Measurements from ENCODE around the gene NID2. TPM values are rescaled to one million over a fixed set of nuclear protein-coding genes. Genes with fewer than 3 reads are reported as not detected.

Gene NID2
- total and polyA plus RNA-seq, 10 donors: 0.33 to 10.8 (median 3.4) TPM

- no peaks in the 10 kb centered on the region for H3K9me3 ChIP-seq
- H3K27me3 ChIP-seq (replicated peaks in 1 of 7): no peaks in the 10 kb centered on the region
- H3K27ac ChIP-seq: no peak overlapping the region
- no peak overlapping the region for H3K4me3 ChIP-seq
- H3K4me1 ChIP-seq: peaks cover 0 to 15% (median 9%) of the 10 kb centered on the region in 6 donors
- no peaks in the 10 kb centered on the region for H3K36me3 ChIP-seq
- intact Hi-C loops (cut with DNase I; ENCODE audit: low total_unique reads): no loop called here
- no peak for TF ChIP-seq POLR2AphosphoS5 (IDR thresholded peaks at IDR 0.05)
- TF ChIP-seq POLR2A (IDR thresholded peaks at IDR 0.05): no peak
- no peak for TF ChIP-seq CTCF (IDR thresholded peaks at IDR 0.05 in 8 of 11, conservative IDR thresholded peaks at IDR 0.05 in 3 of 11)
- 87 to 93% (median 90%) methylated on average over 4 of the region's 4 CpGs for WGBS, 5 donors
- no peak for DNase-seq
Measured at GRCh38 chr14:52018252-52018651, 50.6 kb downstream of the NID2 start.

- H3K36me3 ChIP-seq: peaks cover 0 to 21% (median 13%) of the 10 kb centered on the region in 6 donors
- H3K27ac ChIP-seq: no peak overlapping the region
- no peak overlapping the region for H3K4me3 ChIP-seq
- peaks cover 0 to 3% (median 0%) of the 10 kb centered on the region in 6 donors for H3K4me1 ChIP-seq
- no peak for DNase-seq
- no peaks in the 10 kb centered on the region for H3K9me3 ChIP-seq
- 71 to 87% (median 83%) methylated on average over 8 of the region's 8 CpGs for WGBS, 5 donors
- no peaks in the 10 kb centered on the region for H3K27me3 ChIP-seq (replicated peaks in 1 of 7)
- no peak for TF ChIP-seq CTCF (IDR thresholded peaks at IDR 0.05 in 8 of 11, conservative IDR thresholded peaks at IDR 0.05 in 3 of 11)
- no peak for TF ChIP-seq POLR2A (IDR thresholded peaks at IDR 0.05)
- no peak for TF ChIP-seq POLR2AphosphoS5 (IDR thresholded peaks at IDR 0.05)
- intact Hi-C loops (cut with DNase I; ENCODE audit: low total_unique reads): no loop called here
Measured at GRCh38 chr14:52015411-52016030, 53.3 kb downstream of the NID2 start.

- WGBS, 5 donors: 74 to 80% (median 80%) methylated on average over 11 to 15 of the region's 15 CpGs
- H3K9me3 ChIP-seq: no peaks in the 10 kb centered on the region
- H3K36me3 ChIP-seq: peaks cover 0 to 29% (median 20%) of the 10 kb centered on the region in 6 donors
- H3K4me3 ChIP-seq: no peak overlapping the region
- no peak for DNase-seq
- peak in 1 of 3 donors; percentile 57 for TF ChIP-seq POLR2AphosphoS5 (IDR thresholded peaks at IDR 0.05)
- TF ChIP-seq POLR2A (IDR thresholded peaks at IDR 0.05): no peak
- TF ChIP-seq CTCF (IDR thresholded peaks at IDR 0.05 in 8 of 11, conservative IDR thresholded peaks at IDR 0.05 in 3 of 11): no peak
- H3K27ac ChIP-seq: no peak overlapping the region
- intact Hi-C loops (cut with DNase I; ENCODE audit: low total_unique reads): no loop called here
- no peaks in the 10 kb centered on the region for H3K27me3 ChIP-seq (replicated peaks in 1 of 7)
- peaks cover 0 to 3% (median 0%) of the 10 kb centered on the region in 6 donors for H3K4me1 ChIP-seq
Measured at GRCh38 chr14:52014601-52015267, 54.1 kb downstream of the NID2 start.

- Histone ChIP-seq H3K36me3 (peaks cover 0 to 35% (median 27%) of the 10 kb centered on the region in 6 donors), H3K4me3 (no peak overlapping the region), H3K9me3 (no peaks in the 10 kb centered on the region), H3K27me3 (replicated peaks in 1 of 7) (no peaks in the 10 kb centered on the region), H3K27ac (no peak overlapping the region), H3K4me1 (peaks cover 0 to 3% (median 0%) of the 10 kb centered on the region in 6 donors)
- TF ChIP-seq POLR2AphosphoS5 (IDR thresholded peaks at IDR 0.05): peak in 1 of 3 donors; percentile 48
- TF ChIP-seq CTCF (IDR thresholded peaks at IDR 0.05 in 8 of 11, conservative IDR thresholded peaks at IDR 0.05 in 3 of 11): no peak
- intact Hi-C loops (cut with DNase I; ENCODE audit: low total_unique reads): no loop called here
- 62 to 74% (median 68%) methylated on average over 10 to 11 of the region's 11 CpGs for WGBS, 5 donors
- no peak for DNase-seq
Measured at GRCh38 chr14:52013984-52014600, 54.8 kb downstream of the NID2 start.

All from spleen (tissue), 11 donors.